Regular cardiac myocyte (primary cell): ENCODE measurements around the gene PCDHB16. TPM values are rescaled to one million over a fixed set of nuclear protein-coding genes. Genes with fewer than 3 reads are reported as not detected.

Experiments
- total RNA-seq: library from RNA; depleted of rRNA; stranded (reverse); fragments of >200 nt; gene quantifications from 2 replicates; pipeline ENCODE4 v1.2.3, GENCODE V29; 2014

The PCDHB16 gene
- total RNA-seq, result 0.19 and 1.7 TPM in 2 replicates

GRCh38 chr5:141182248-141182647 is at the start of gene PCDHB16:
PCDHB16 (plus strand) TSS chr5:141182387; CDS start chr5:141182560, 173 bp downstream.

GRCh38 chr5:141135030-141135717 is 47.0 kb upstream of the PCDHB16 start, which contains the start of gene PCDHB5:
PCDHB5 (plus strand) TSS chr5:141135206; CDS start chr5:141135435, 229 bp downstream.

GRCh38 chr5:141149812-141150211 is 32.4 kb upstream of the PCDHB16 start, which contains the start of gene PCDHB6:
PCDHB6 (plus strand) TSS chr5:141150057; CDS start chr5:141150258, 201 bp downstream.

GRCh38 chr5:141172381-141173204 is 9.6 kb upstream of the PCDHB16 start, which contains the start of gene PCDHB7:
PCDHB7 (plus strand) TSS chr5:141172644; CDS start chr5:141172836, 192 bp downstream.

GRCh38 chr5:141177577-141178191 is 4.5 kb upstream of the PCDHB16 start, which contains the start of gene PCDHB8:
PCDHB8 (plus strand) TSS chr5:141177790; CDS start chr5:141178035, 245 bp downstream.

GRCh38 chr5:141186897-141187512 is 4.8 kb downstream of the PCDHB16 start, which contains the start of gene PCDHB9:
PCDHB9 (plus strand) TSS chr5:141187161; CDS start chr5:141187319, 158 bp downstream.

GRCh38 chr5:141192110-141192725 is 10.0 kb downstream of the PCDHB16 start, which contains the start of gene PCDHB10:
PCDHB10 (plus strand) TSS chr5:141192353; CDS start chr5:141192553, 200 bp downstream.

GRCh38 chr5:141199359-141200235 is 17.4 kb downstream of the PCDHB16 start, which contains the start of gene PCDHB11:
PCDHB11 (plus strand) TSS chr5:141199627; CDS start chr5:141199775, 148 bp downstream.

GRCh38 chr5:141208478-141208877 is 26.3 kb downstream of the PCDHB16 start, which contains the start of gene PCDHB12:
PCDHB12 (plus strand) TSS chr5:141208719; CDS start chr5:141208908, 189 bp downstream.

GRCh38 chr5:141213656-141214339 is 31.6 kb downstream of the PCDHB16 start, which contains the start of gene PCDHB13:
PCDHB13 (plus strand) TSS chr5:141213919; CDS start chr5:141214124, 205 bp downstream.

GRCh38 chr5:141223112-141223783 is 41.1 kb downstream of the PCDHB16 start, which contains the start of gene PCDHB14:
PCDHB14 (plus strand) TSS chr5:141223343; CDS start chr5:141223506, 163 bp downstream.

Other genes with a start within 250 kb of the PCDHB16 start
- 0.19 and 1.4 TPM in 2 replicates for gene PCDHAC2, start 215.9 kb upstream of the PCDHB16 start, total RNA-seq
- not detected in 2 replicates for gene PCDHB1, start 131.0 kb upstream of the PCDHB16 start, total RNA-seq
- 0.77 and 6.5 TPM in 2 replicates for gene PCDHB2, start 87.8 kb upstream of the PCDHB16 start, total RNA-seq
- gene PCDHB3, start 81.9 kb upstream of the PCDHB16 start, total RNA-seq, result 0.19 and 3.9 TPM in 2 replicates
- under 0.01 and 0.85 TPM in 2 replicates for gene PCDHB4, start 60.6 kb upstream of the PCDHB16 start, total RNA-seq
- 0.58 and 3.1 TPM in 2 replicates for gene PCDHB5, start 47.2 kb upstream of the PCDHB16 start, total RNA-seq
- under 0.01 and 0.28 TPM in 2 replicates for gene PCDHB6, start 32.3 kb upstream of the PCDHB16 start, total RNA-seq
- 0.19 and 1.1 TPM in 2 replicates for gene PCDHB7, start 9.7 kb upstream of the PCDHB16 start, total RNA-seq
- under 0.01 and 1.4 TPM in 2 replicates for gene PCDHB8, start 4.6 kb upstream of the PCDHB16 start, total RNA-seq
- gene PCDHB9, start 4.8 kb downstream of the PCDHB16 start, total RNA-seq, result under 0.01 and 0.56 TPM in 2 replicates
- 0.19 and 1.7 TPM in 2 replicates for gene PCDHB10, start 10.0 kb downstream of the PCDHB16 start, total RNA-seq
- 0.19 and 0.85 TPM in 2 replicates for gene PCDHB11, start 17.2 kb downstream of the PCDHB16 start, total RNA-seq
- under 0.01 and 0.28 TPM in 2 replicates for gene PCDHB12, start 26.3 kb downstream of the PCDHB16 start, total RNA-seq
- 0.19 and 1.1 TPM in 2 replicates for gene PCDHB13, start 31.5 kb downstream of the PCDHB16 start, total RNA-seq
- gene PCDHB14, start 41.0 kb downstream of the PCDHB16 start, total RNA-seq, result 0.58 and 2.5 TPM in 2 replicates
- gene PCDHB15, start 63.0 kb downstream of the PCDHB16 start, total RNA-seq, result 0.38 and 1.4 TPM in 2 replicates
- under 0.01 and 0.19 TPM in 2 replicates for gene SLC25A2, start 121.7 kb downstream of the PCDHB16 start, total RNA-seq
- 90.2 and 102 TPM in 2 replicates for gene TAF7, start 138.4 kb downstream of the PCDHB16 start, total RNA-seq
- 0.38 and 1.4 TPM in 2 replicates for gene PCDHGA1, start 148.1 kb downstream of the PCDHB16 start, total RNA-seq
- gene PCDHGA2, start 156.4 kb downstream of the PCDHB16 start, total RNA-seq, result 1.5 and 3.1 TPM in 2 replicates
- gene PCDHGA3, start 161.4 kb downstream of the PCDHB16 start, total RNA-seq, result 0.38 and 1.7 TPM in 2 replicates
- gene PCDHGB1, start 167.7 kb downstream of the PCDHB16 start, total RNA-seq, result 0.38 and 3.1 TPM in 2 replicates
- 2.9 and 8.2 TPM in 2 replicates for gene PCDHGA4, start 172.6 kb downstream of the PCDHB16 start, total RNA-seq
- 1.2 and 2.5 TPM in 2 replicates for gene PCDHGB2, start 177.6 kb downstream of the PCDHB16 start, total RNA-seq
- gene PCDHGA5, start 181.8 kb downstream of the PCDHB16 start, total RNA-seq, result 0.58 and 1.1 TPM in 2 replicates
- gene PCDHGB3, start 187.9 kb downstream of the PCDHB16 start, total RNA-seq, result 1.9 and 4.5 TPM in 2 replicates
- gene PCDHGA6, start 191.5 kb downstream of the PCDHB16 start, total RNA-seq, result 1.5 and 3.1 TPM in 2 replicates
- gene PCDHGA7, start 200.4 kb downstream of the PCDHB16 start, total RNA-seq, result 1.5 and 3.7 TPM in 2 replicates
- gene PCDHGB4, start 205.3 kb downstream of the PCDHB16 start, total RNA-seq, result 9.6 and 22.0 TPM in 2 replicates
- 1.3 and 2.8 TPM in 2 replicates for gene PCDHGA8, start 210.2 kb downstream of the PCDHB16 start, total RNA-seq
- gene PCDHGB5, start 215.6 kb downstream of the PCDHB16 start, total RNA-seq, result 17.8 and 21.4 TPM in 2 replicates
- gene PCDHGA9, start 220.4 kb downstream of the PCDHB16 start, total RNA-seq, result 2.1 and 3.1 TPM in 2 replicates
- 0.96 and 2.5 TPM in 2 replicates for gene PCDHGB6, start 225.6 kb downstream of the PCDHB16 start, total RNA-seq
- gene PCDHGA10, start 230.6 kb downstream of the PCDHB16 start, total RNA-seq, result 1.2 and 3.4 TPM in 2 replicates
- gene PCDHGB7, start 235.3 kb downstream of the PCDHB16 start, total RNA-seq, result 1.9 and 4.5 TPM in 2 replicates
- 3.1 and 4.5 TPM in 2 replicates for gene PCDHGA11, start 238.7 kb downstream of the PCDHB16 start, total RNA-seq
- 6.7 and 14.7 TPM in 2 replicates for gene PCDHGA12, start 248.1 kb downstream of the PCDHB16 start, total RNA-seq